HCEC 1CT (cell line): Measurements from ENCODE around the gene TPT1.
"Not testable (repeated sequence)": the region's sequence is repeated elsewhere in the genome, so short reads cannot be mapped to it uniquely, and the experiment has no call there.

Experiments
- DNase-seq: peaks from one replicate; pipeline ENCODE4 v3.0.0-alpha.2; 2017

TPT1 gene

DNA sequence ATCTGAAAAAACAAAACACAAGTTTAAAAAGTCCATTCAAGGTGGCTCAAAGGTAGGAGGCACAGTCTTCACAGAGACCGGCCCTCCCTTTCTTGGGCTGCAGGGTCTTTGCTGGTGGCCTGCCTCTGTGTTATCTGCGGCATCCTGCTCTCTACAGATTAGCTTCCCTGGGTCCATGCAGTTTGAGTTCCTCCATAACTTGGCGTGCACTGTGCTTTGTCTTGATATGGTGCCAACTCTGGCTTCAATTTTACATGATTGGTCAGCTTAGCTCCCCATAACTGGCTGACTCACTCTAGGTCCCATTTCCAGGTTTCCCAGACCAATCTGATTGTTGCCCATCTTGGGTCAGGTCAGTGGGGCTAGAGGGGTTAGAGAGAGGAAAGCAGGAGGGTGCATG, 41.8 kb downstream of the TPT1 start:
- peak; percentile 8 for DNase-seq

DNA sequence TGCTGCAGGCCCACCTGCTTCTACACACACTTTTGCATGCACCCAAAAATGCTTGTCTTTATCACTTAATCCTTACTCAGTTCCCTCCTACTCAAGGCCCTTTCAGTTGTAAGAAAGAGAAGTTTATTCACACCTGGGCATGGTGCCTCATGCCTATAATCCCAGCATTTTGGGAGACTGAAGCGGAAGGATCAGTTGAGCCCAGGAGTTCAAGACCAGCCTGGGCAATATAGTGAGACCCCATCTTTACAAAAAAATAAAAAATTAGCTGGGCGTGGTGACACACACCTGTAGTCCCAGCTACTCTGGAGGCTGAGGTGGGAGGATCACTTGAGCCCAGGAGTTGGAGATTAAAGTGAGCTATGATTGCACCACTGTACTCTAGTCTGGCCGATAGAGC, 42.4 kb downstream of the TPT1 start:
- DNase-seq = not testable (repeated sequence)

DNA sequence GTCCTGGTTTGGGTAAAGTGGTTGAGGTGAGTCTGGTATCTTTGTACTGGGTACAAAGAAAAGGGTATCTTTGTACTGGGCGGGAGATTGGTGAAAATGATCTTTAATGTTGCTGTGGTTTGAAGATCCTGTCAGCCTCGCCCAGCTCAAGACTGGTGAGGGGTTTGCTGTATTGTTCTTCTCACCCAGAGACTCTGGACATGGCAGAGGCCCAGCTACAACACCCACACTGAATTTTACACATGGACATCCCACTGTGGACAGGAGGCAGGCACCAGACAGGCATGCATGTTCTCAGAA, 42.8 kb downstream of the TPT1 start:
- DNase-seq = no peak

DNA sequence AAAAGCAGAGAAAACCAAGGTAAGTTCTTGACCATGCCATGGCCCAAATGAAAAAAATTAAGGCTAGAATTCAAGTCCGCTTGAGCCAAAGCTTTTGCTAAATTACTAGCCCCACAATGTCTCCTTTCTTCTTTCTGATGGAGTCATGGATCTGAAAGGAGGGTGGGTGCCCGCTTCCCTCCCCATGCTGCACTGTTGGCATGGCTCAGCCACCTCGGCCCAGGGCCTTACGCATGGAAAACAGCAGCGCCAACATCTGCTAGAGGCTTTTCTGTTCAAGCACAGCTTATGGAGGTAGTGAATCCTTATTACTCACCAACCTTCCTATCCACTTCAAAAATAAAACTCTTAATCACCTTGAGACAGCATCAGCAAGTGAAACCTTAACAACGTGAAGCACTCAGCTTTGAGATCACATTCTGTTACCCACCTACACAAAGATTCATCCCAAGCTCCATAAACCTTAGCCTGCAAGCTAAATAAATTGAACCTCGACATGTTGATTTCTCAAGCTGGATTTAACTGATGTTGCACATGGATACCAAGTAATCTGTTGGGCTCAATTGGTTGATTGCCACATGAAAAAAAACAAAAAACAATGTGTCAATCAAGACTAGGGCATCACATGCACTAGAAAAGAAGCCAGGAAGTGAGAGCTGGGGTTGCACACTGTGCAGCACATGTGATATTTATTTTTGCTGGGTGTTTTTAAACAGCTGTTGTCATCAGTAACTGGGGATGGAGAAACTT, 43.4 kb downstream of the TPT1 start:
- no peak for DNase-seq

DNA sequence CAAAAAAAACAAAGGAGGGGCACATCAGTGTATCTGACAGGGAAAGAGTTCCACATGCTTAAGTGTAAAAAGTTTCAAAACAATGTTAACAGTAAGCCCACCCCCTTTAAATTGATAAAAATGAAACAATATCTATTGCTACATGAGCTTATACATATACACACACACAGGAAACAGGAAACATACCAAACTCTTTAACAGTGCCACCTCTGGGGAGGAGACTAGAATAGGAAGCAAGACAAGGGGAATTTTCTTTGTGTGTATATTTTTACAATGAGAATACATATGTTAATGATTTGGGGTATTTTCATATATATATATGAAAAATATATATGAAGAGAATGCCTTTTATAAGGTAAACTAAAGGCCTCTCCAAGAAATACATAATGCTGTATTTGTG, 44.7 kb downstream of the TPT1 start:
- no peak for DNase-seq

DNA sequence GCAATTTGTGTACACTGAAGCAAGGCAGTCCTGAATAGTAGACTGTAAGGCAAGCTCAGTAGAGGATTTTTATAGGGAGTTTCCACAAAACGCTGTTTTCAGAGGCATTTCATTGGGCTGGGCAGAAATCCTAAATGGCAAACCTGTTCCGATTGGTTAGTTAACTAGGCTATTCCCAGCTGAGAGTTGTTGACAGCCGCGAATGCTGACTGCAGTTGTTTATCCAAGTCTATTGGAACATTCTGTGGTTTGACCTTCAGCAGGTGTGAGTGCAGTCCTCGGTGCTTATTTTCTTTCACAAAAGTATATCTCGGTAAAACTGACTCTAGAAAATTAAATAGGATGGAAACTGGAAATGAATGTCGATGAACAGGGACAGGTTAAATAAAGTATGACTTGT, 45.4 kb downstream of the TPT1 start:
- DNase-seq = no peak

DNA sequence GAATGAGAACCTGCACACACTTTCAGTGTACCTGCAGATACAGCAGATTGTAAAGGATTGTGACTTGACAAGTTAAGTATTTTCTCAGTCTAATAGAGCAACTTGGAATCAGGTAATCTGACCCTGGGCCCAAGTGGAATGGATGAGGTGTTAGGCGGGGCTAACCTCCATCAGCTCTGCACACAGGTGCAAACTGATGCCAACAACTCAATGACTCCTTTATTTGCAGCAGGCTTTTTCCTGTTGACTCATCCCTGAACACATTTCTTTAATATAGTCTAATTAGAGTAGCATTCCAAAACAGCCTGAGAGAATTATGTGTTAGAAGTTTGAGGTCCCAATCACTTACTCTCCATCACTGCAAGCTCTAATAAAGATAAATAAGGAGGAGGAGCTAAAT, 48.8 kb downstream of the TPT1 start:
- DNase-seq = peak; percentile 18

DNA sequence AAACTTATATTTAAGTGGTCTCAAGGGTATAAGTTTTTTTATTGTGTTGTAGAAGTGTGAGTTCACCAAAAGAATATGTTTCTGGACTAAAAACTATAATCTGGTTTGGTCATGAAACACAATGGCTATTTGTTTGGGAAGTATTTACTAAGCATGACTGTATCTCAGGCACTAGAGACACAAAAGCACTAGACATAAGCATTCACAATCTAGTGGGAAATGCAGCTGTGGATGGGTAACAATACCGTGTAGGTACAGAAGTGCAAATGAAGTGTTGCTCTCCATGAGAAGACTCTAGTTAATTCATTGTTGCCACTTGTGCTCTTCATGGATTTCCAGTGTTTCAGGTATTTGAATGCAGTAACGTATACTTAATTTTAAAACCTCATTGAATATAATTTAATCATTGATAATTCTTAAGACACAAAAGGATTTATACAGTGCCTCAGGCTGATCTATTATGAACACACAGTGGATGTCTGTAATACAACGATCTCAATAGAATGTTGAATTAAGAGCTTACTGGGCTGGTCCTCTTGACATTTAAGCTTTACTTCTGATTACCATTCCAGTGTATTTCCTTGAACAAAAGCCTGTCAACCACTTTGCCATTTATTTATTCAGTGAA, 50.9 kb downstream of the TPT1 start:
- DNase-seq = no peak
